Thyroid gland (tissue), 4 donors: Measurements from ENCODE around the gene TOR1A. TPM values are rescaled to one million over a fixed set of nuclear protein-coding genes. Genes with fewer than 3 reads are reported as not detected.

Source experiments
- DNase-seq, 2 donors: peaks; one replicate each; pipeline ENCODE4 v3.0.0-alpha.2; 2019
- H3K27ac ChIP-seq, 3 donors: fragments of 200-600 bp; sonication (generic); 1 replicate in 2 of 3; 2 replicates in 1 of 3; pipeline ENCODE4 v1.5.1; 2016 to 2019; ENCODE audit warnings: mild to moderate bottlenecking in 1 of 3, moderate library complexity in 1 of 3
- H3K27me3 ChIP-seq: fragments of 200-600 bp; sonication (generic); one replicate; pipeline ENCODE4 v1.5.1; 2019
- H3K36me3 ChIP-seq, 2 donors: fragments of 200-600 bp; sonication (generic); one replicate each; pipeline ENCODE4 v1.5.1; 2016 to 2019
- H3K4me1 ChIP-seq, 2 donors: fragments of 200-600 bp; sonication (generic); one replicate each; pipeline ENCODE4 v1.5.1; 2017 to 2019
- H3K4me3 ChIP-seq, 3 donors: fragments of 200-600 bp; sonication (generic); replicated peaks in 1 of 3; 1 replicate in 2 of 3; 2 replicates in 1 of 3; pipeline ENCODE4 v1.5.1; 2016; ENCODE audit warnings: mild to moderate bottlenecking in 1 of 3
- H3K9me3 ChIP-seq: fragments of 200-600 bp; sonication (generic); one replicate; pipeline ENCODE4 v1.5.1; 2017
- CTCF ChIP-seq, 6 experiments: fragments of 200-600 bp in 3 of 6; fragments of 450-650 bp in 3 of 6; sonication (generic) in 3 of 6; IDR thresholded peaks; one replicate each; pipeline ENCODE4 v1.5.1; 2016 to 2019; ENCODE audit warnings: antibody characterized with exemption in 6 of 6, mild to moderate bottlenecking in 2 of 6, inconsistent platforms in 1 of 6, moderate library complexity in 1 of 6
- POLR2A ChIP-seq, 2 donors: fragments of 450-650 bp; IDR thresholded peaks; one replicate each; pipeline ENCODE4 v1.6.1; 2017; ENCODE audit warnings: antibody characterized with exemption in 2 of 2, mild to moderate bottlenecking in 2 of 2, moderate library complexity in 1 of 2
- WGBS, 2 donors: methylation state at CpG; one replicate each; pipeline ENCODE4 v1.1.5; 2017; 5-methylcytosine and 5-hydroxymethylcytosine counted together
- intact Hi-C: fragments of 100-400 bp; cut with DNase I; formaldehyde crosslinking; loops from one replicate; pipeline ENCODE4 v1.15.1; 2023
- total RNA-seq, 4 donors: library from RNA; depleted of rRNA; stranded (reverse); fragments of >200 nt; gene quantifications; one replicate each; pipeline ENCODE4 v1.2.3, GENCODE V29; 2016

Gene TOR1A
- total RNA-seq, 4 donors from 2014 or later = 30.0 to 61.2 (median 42.8) TPM

GRCh38 chr9:129774791-129775447 lies 49.0 kb downstream of the TOR1A start:
- intact Hi-C loops = no loop called here
- H3K4me1 ChIP-seq = peaks cover 0 to 6% of the 10 kb centered on the region in 2 donors
- H3K4me3 ChIP-seq = no peak overlapping the region
- WGBS, 2 donors = 66 to 76% methylated on average over 13 of the region's 20 CpGs
- no peaks in the 10 kb centered on the region for H3K9me3 ChIP-seq
- H3K36me3 ChIP-seq = no peaks in the 10 kb centered on the region
- TF ChIP-seq POLR2A (IDR thresholded peaks at IDR 0.05) = no peak
- TF ChIP-seq CTCF (IDR thresholded peaks at IDR 0.05) = no peak
- H3K27ac ChIP-seq = no peak overlapping the region
- DNase-seq = no peak
- H3K27me3 ChIP-seq = peaks cover 3% of the 10 kb centered on the region

GRCh38 chr9:129773262-129774048 lies 50.5 kb downstream of the TOR1A start:
- 74 to 77% methylated on average over 9 to 10 of the region's 10 CpGs for WGBS, 2 donors
- no peak for TF ChIP-seq POLR2A (IDR thresholded peaks at IDR 0.05)
- TF ChIP-seq CTCF (IDR thresholded peaks at IDR 0.05) = no peak
- Histone ChIP-seq H3K36me3 (no peaks in the 10 kb centered on the region), H3K4me1 (peaks cover 0 to 6% of the 10 kb centered on the region in 2 donors), H3K9me3 (no peaks in the 10 kb centered on the region), H3K27me3 (peaks cover 3% of the 10 kb centered on the region), H3K27ac (no peak overlapping the region), H3K4me3 (no peak overlapping the region)
- no peak for DNase-seq
- intact Hi-C loops = no loop called here

- H3K9me3 ChIP-seq = no peaks in the 10 kb centered on the region
- no peaks in the 10 kb centered on the region for H3K4me1 ChIP-seq
- H3K27ac ChIP-seq = no peak overlapping the region
- no peak overlapping the region for H3K4me3 ChIP-seq
- WGBS, 2 donors = 78 to 83% methylated on average over 5 of the region's 5 CpGs
- TF ChIP-seq CTCF (IDR thresholded peaks at IDR 0.05) (no peak), POLR2A (IDR thresholded peaks at IDR 0.05) (no peak)
- H3K36me3 ChIP-seq = no peaks in the 10 kb centered on the region
- intact Hi-C loops = no loop called here
- no peak for DNase-seq
- peaks cover 3% of the 10 kb centered on the region for H3K27me3 ChIP-seq
Measured at GRCh38 chr9:129770741-129771140, 53.2 kb downstream of the TOR1A start.

- WGBS, 2 donors = 88 to 93% methylated on average over 5 of the region's 5 CpGs
- intact Hi-C loops = no loop called here
- Histone ChIP-seq H3K27me3 (peaks cover under 1% of the 10 kb centered on the region), H3K4me3 (no peak overlapping the region), H3K4me1 (no peaks in the 10 kb centered on the region), H3K9me3 (no peaks in the 10 kb centered on the region), H3K36me3 (no peaks in the 10 kb centered on the region), H3K27ac (no peak overlapping the region)
- no peak for TF ChIP-seq CTCF (IDR thresholded peaks at IDR 0.05)
- no peak for DNase-seq
Measured at GRCh38 chr9:129769669-129770068, 54.3 kb downstream of the TOR1A start.

GRCh38 chr9:129768486-129768885 lies 55.5 kb downstream of the TOR1A start:
- H3K4me3 ChIP-seq = no peak overlapping the region
- no peaks in the 10 kb centered on the region for H3K27me3 ChIP-seq
- DNase-seq = no peak
- intact Hi-C loops = no loop called here
- H3K27ac ChIP-seq = no peak overlapping the region
- 91 to 92% methylated on average over 6 of the region's 6 CpGs for WGBS, 2 donors
- H3K4me1 ChIP-seq = no peaks in the 10 kb centered on the region
- TF ChIP-seq CTCF (IDR thresholded peaks at IDR 0.05) = no peak
- no peak for TF ChIP-seq POLR2A (IDR thresholded peaks at IDR 0.05)
- no peaks in the 10 kb centered on the region for H3K36me3 ChIP-seq
- H3K9me3 ChIP-seq = no peaks in the 10 kb centered on the region
